ENCODE data around the gene SLC49A4. TPM values are rescaled to one million over a fixed set of nuclear protein-coding genes. Genes with fewer than 3 reads are reported as not detected.
A peak's percentile ranks its signal among the peaks of the same experiment; 100 is the strongest.

SLC49A4 gene
- polyA plus RNA-seq, 3 donors: 12.9 to 19.0 (median 18.6) TPM

DNA sequence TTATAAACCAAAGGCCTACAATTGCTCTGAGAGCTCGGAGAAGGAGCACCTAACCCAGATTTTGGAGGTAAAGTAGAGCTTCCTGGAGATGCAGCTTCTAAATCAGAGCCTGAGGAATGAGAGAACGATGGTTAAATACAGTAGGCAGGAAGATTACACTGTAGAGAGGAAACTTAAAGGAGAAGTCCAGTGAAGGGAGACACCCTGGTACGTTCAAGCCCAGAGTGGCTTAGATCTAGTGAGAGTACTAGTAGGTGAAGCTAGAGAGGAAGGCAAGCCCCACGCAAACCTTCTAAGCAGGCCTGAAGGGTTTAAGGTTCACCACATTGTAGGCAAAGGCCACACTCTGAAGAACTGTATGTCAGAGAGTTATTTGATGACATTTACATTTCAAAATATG is 33.4 kb downstream of the SLC49A4 start:
- Mint-ChIP-seq H3K9me3 (peaks cover 0 to 3% (median 0%) of the 10 kb centered on the region in 7 donors), H3K4me3 (no peak overlapping the region), H3K36me3 (peaks cover 64 to 69% of the 10 kb centered on the region in 2 donors), H3K4me1 (peaks cover 18% of the 10 kb centered on the region), H3K27me3 (ENCODE audit: low read depth in 3 of 3) (no peaks in the 10 kb centered on the region), H3K27ac (peak overlapping the region in 3 of 7 donors; percentile 40 to 70 (median 64))
- no peak for DNase-seq
- Histone ChIP-seq H3K4me1 (ENCODE audit: control insufficient read depth in 1 of 2, insufficient read depth in 2 of 2, low read length in 2 of 2) (peaks cover 17 to 18% of the 10 kb centered on the region in 2 donors), H4K20me1 (ENCODE audit: insufficient read depth, low read length) (peaks cover 62% of the 10 kb centered on the region), H2AFZ (ENCODE audit: insufficient read depth, low read depth, low read length, poor library complexity, severe bottlenecking) (no peak overlapping the region), H3K9me3 (replicated peaks in 1 of 2; ENCODE audit: control insufficient read depth in 1 of 2, insufficient read depth in 1 of 2, low read length in 2 of 2) (no peaks in the 10 kb centered on the region), H3K4me3 (replicated peaks in 1 of 3; ENCODE audit: low read depth in 2 of 3, low read length in 3 of 3) (no peak overlapping the region), H3K9ac (ENCODE audit: insufficient read depth, low read length, poor library complexity, severe bottlenecking) (no peak overlapping the region), H3K79me2 (ENCODE audit: insufficient read depth, low read length) (peaks cover 10% of the 10 kb centered on the region), H3K36me3 (replicated peaks in 1 of 2; ENCODE audit: control insufficient read depth in 1 of 2, insufficient read depth in 2 of 2, low read length in 2 of 2) (peaks cover 51 to 94% of the 10 kb centered on the region in 2 donors), H3K4me2 (replicated peaks; ENCODE audit: extremely low read depth, low read length, poor library complexity, severe bottlenecking) (no peak overlapping the region), H3K27ac (ENCODE audit: low read depth in 1 of 2, low read length in 2 of 2) (peak overlapping the region in 1 of 2 donors; percentile 46), H3K27me3 (ENCODE audit: control insufficient read depth in 2 of 2, insufficient read depth in 2 of 2, low read length in 2 of 2) (no peaks in the 10 kb centered on the region)
- intact Hi-C loops (cut with micrococcal nuclease): no loop called here
- 90% methylated on average over 4 of the region's 4 CpGs for WGBS (ENCODE audit: insufficient coverage)
- TF ChIP-seq CTCF (IDR thresholded peaks at IDR 0.05): no peak

- Histone ChIP-seq H3K9me3 (replicated peaks in 1 of 2; ENCODE audit: control insufficient read depth in 1 of 2, insufficient read depth in 1 of 2, low read length in 2 of 2) (no peaks in the 10 kb centered on the region), H3K4me1 (ENCODE audit: control insufficient read depth in 1 of 2, insufficient read depth in 2 of 2, low read length in 2 of 2) (no peaks in the 10 kb centered on the region), H4K20me1 (ENCODE audit: insufficient read depth, low read length) (peaks cover 9% of the 10 kb centered on the region), H3K36me3 (replicated peaks in 1 of 2; ENCODE audit: control insufficient read depth in 1 of 2, insufficient read depth in 2 of 2, low read length in 2 of 2) (peaks cover 36 to 55% of the 10 kb centered on the region in 2 donors), H3K27me3 (ENCODE audit: control insufficient read depth in 2 of 2, insufficient read depth in 2 of 2, low read length in 2 of 2) (no peaks in the 10 kb centered on the region), H2AFZ (ENCODE audit: insufficient read depth, low read depth, low read length, poor library complexity, severe bottlenecking) (no peak overlapping the region), H3K4me2 (replicated peaks; ENCODE audit: extremely low read depth, low read length, poor library complexity, severe bottlenecking) (no peak overlapping the region), H3K27ac (ENCODE audit: low read depth in 1 of 2, low read length in 2 of 2) (no peak overlapping the region), H3K4me3 (replicated peaks in 1 of 3; ENCODE audit: low read depth in 2 of 3, low read length in 3 of 3) (no peak overlapping the region), H3K79me2 (ENCODE audit: insufficient read depth, low read length) (no peaks in the 10 kb centered on the region), H3K9ac (ENCODE audit: insufficient read depth, low read length, poor library complexity, severe bottlenecking) (no peak overlapping the region)
- Mint-ChIP-seq H3K9me3 (peaks cover 0 to 10% (median 6%) of the 10 kb centered on the region in 7 donors), H3K27me3 (ENCODE audit: low read depth in 3 of 3) (peaks cover 0 to 3% (median 0%) of the 10 kb centered on the region in 3 donors), H3K4me3 (no peak overlapping the region), H3K36me3 (peaks cover 37 to 47% of the 10 kb centered on the region in 2 donors), H3K4me1 (no peaks in the 10 kb centered on the region), H3K27ac (no peak overlapping the region)
- TF ChIP-seq CTCF (IDR thresholded peaks at IDR 0.05): no peak
- DNase-seq: no peak
- intact Hi-C loops (cut with micrococcal nuclease): no loop called here
- no CpG with 5 or more reads among the region's 2 CpGs for WGBS (ENCODE audit: insufficient coverage)
Measured at GRCh38 chr3:122835590-122835989, 40.7 kb downstream of the SLC49A4 start.
